Neural progenitor cell (in vitro differentiated cells): ENCODE results near the gene PAK6. TPM values are rescaled to one million over a fixed set of nuclear protein-coding genes. Genes with fewer than 3 reads are reported as not detected.

Source experiments
- DNase-seq: peaks from one replicate; pipeline ENCODE4 v3.0.0-alpha.2; 2016; ENCODE audit warnings: low spot score
- H2AFZ ChIP-seq: fragments of 200-600 bp; sonication (generic); replicated peaks from 2 replicates; pipeline ENCODE4 v1.6.1; 2016; ENCODE audit warnings: antibody characterized with exemption
- H3F3A ChIP-seq: fragments of 200-600 bp; sonication (generic); 2 replicates; pipeline ENCODE4 v1.6.1; 2016; ENCODE audit warnings: antibody characterized with exemption, low read depth
- H3K27ac ChIP-seq: fragments of 200-600 bp; sonication (generic); 2 replicates; pipeline ENCODE4 v1.5.1; 2016; ENCODE audit warnings: mild to moderate bottlenecking
- H3K27me3 ChIP-seq: fragments of 200-600 bp; sonication (generic); 2 replicates; pipeline ENCODE4 v1.6.1; 2016; ENCODE audit warnings: mild to moderate bottlenecking, moderate library complexity
- H3K36me3 ChIP-seq: fragments of 200-600 bp; sonication (generic); 2 replicates; pipeline ENCODE4 v1.5.1; 2016
- H3K4me1 ChIP-seq: fragments of 200-600 bp; sonication (generic); 2 replicates; pipeline ENCODE4 v1.6.1; 2016; ENCODE audit warnings: mixed run types
- H3K4me2 ChIP-seq: fragments of 200-600 bp; sonication (generic); 2 replicates; pipeline ENCODE4 v1.6.1; 2016
- H3K4me3 ChIP-seq: fragments of 200-600 bp; sonication (generic); 2 replicates; pipeline ENCODE4 v1.5.1; 2016
- H3K79me2 ChIP-seq: fragments of 200-600 bp; sonication (generic); 2 replicates; pipeline ENCODE4 v1.6.1; 2016; ENCODE audit warnings: low read depth
- H3K9ac ChIP-seq: fragments of 200-600 bp; sonication (generic); 2 replicates; pipeline ENCODE4 v1.6.1; 2016
- H3K9me3 ChIP-seq: fragments of 200-600 bp; sonication (generic); 2 replicates; pipeline ENCODE4 v1.5.1; 2016; ENCODE audit warnings: low read depth
- H4K20me1 ChIP-seq: fragments of 200-600 bp; sonication (generic); 2 replicates; pipeline ENCODE4 v1.6.1; 2016; ENCODE audit warnings: low read depth
- H3K27ac Mint-ChIP-seq: 3 replicates; pipeline ENCODE4 v1.8.0; 2021; ENCODE audit warnings: mixed read lengths
- H3K27me3 Mint-ChIP-seq: 2 replicates; pipeline ENCODE4 v1.8.0; 2022; ENCODE audit warnings: low read depth, mild to moderate bottlenecking, inconsistent platforms, moderate library complexity, mixed read lengths; ENCODE audit not compliant: insufficient read depth
- H3K36me3 Mint-ChIP-seq: 3 replicates; pipeline ENCODE4 v1.8.0; 2021; ENCODE audit warnings: mixed read lengths
- H3K4me1 Mint-ChIP-seq: 3 replicates; pipeline ENCODE4 v1.8.0; 2021; ENCODE audit warnings: mixed read lengths
- H3K4me3 Mint-ChIP-seq: 3 replicates; pipeline ENCODE4 v1.8.0; 2021; ENCODE audit warnings: mild to moderate bottlenecking, moderate library complexity, mixed read lengths
- H3K9me3 Mint-ChIP-seq: 3 replicates; pipeline ENCODE4 v1.8.0; 2020; ENCODE audit warnings: mixed read lengths
- CTCF ChIP-seq: fragments of 200-600 bp; sonication (generic); IDR thresholded peaks from 2 replicates; pipeline ENCODE4 v1.5.1; 2017; ENCODE audit warnings: antibody characterized with exemption, mild to moderate bottlenecking
- EZH2 ChIP-seq: fragments of 200-600 bp; sonication (generic); IDR thresholded peaks from 2 replicates; pipeline ENCODE4 v1.6.1; 2017; ENCODE audit warnings: antibody characterized with exemption, mild to moderate bottlenecking, moderate library complexity
- EZH2phosphoT487 ChIP-seq: fragments of 200-600 bp; sonication (generic); IDR thresholded peaks from 2 replicates; pipeline ENCODE4 v1.6.1; 2017; ENCODE audit warnings: antibody characterized with exemption
- total RNA-seq: library from RNA; depleted of rRNA; stranded (reverse); fragments of >200 nt; gene quantifications from 2 replicates; pipeline ENCODE4 v1.2.3, GENCODE V29; 2015; ENCODE audit warnings: low replicate concordance

Gene PAK6
- total RNA-seq, 1 donor from 2014 or later, result not detected

- Histone ChIP-seq H3K9ac (no peak overlapping the region), H3K9me3 (no peaks in the 10 kb centered on the region), H3K4me2 (no peak overlapping the region), H3K4me3 (no peak overlapping the region), H4K20me1 (no peaks in the 10 kb centered on the region), H3K27me3 (peaks cover 22% of the 10 kb centered on the region), H2AFZ (no peak overlapping the region), H3F3A (no peaks in the 10 kb centered on the region), H3K4me1 (no peaks in the 10 kb centered on the region), H3K27ac (no peak overlapping the region), H3K36me3 (no peaks in the 10 kb centered on the region), H3K79me2 (no peaks in the 10 kb centered on the region)
- no peak for TF ChIP-seq CTCF
- no peak for TF ChIP-seq EZH2phosphoT487
- TF ChIP-seq EZH2, result no peak
- Mint-ChIP-seq H3K36me3 (no peaks in the 10 kb centered on the region), H3K4me1 (peaks cover 21% of the 10 kb centered on the region), H3K9me3 (no peaks in the 10 kb centered on the region), H3K27ac (no peak overlapping the region), H3K4me3 (no peak overlapping the region), H3K27me3 (peaks cover 18% of the 10 kb centered on the region)
- DNase-seq, result no peak
Measured at GRCh38 chr15:40316931-40317330, 78.1 kb downstream of the PAK6 start.

GRCh38 chr15:40317580-40317979 lies 78.7 kb downstream of the PAK6 start:
- Histone ChIP-seq H4K20me1 (peaks cover 4% of the 10 kb centered on the region), H2AFZ (no peak overlapping the region), H3F3A (peaks cover 5% of the 10 kb centered on the region), H3K36me3 (no peaks in the 10 kb centered on the region), H3K9me3 (no peaks in the 10 kb centered on the region), H3K27me3 (peaks cover 24% of the 10 kb centered on the region), H3K79me2 (no peaks in the 10 kb centered on the region), H3K27ac (no peak overlapping the region), H3K4me3 (no peak overlapping the region), H3K9ac (no peak overlapping the region), H3K4me2 (no peak overlapping the region), H3K4me1 (peaks cover 3% of the 10 kb centered on the region)
- no peaks in the 10 kb centered on the region for H3K36me3 Mint-ChIP-seq
- no peaks in the 10 kb centered on the region for H3K9me3 Mint-ChIP-seq
- DNase-seq, result no peak
- no peak overlapping the region for H3K27ac Mint-ChIP-seq
- H3K27me3 Mint-ChIP-seq, result peaks cover 18% of the 10 kb centered on the region
- no peak overlapping the region for H3K4me3 Mint-ChIP-seq
- H3K4me1 Mint-ChIP-seq, result peaks cover 27% of the 10 kb centered on the region
- TF ChIP-seq CTCF (no peak), EZH2phosphoT487 (no peak), EZH2 (no peak)

- no peaks in the 10 kb centered on the region for H3K9me3 ChIP-seq
- TF ChIP-seq EZH2, result no peak
- TF ChIP-seq EZH2phosphoT487, result no peak
- TF ChIP-seq CTCF, result no peak
- H4K20me1 ChIP-seq, result peaks cover 18% of the 10 kb centered on the region
- no peak for DNase-seq
- no peaks in the 10 kb centered on the region for H3K79me2 ChIP-seq
- H3K4me3 Mint-ChIP-seq, result no peak overlapping the region
- no peak overlapping the region for H2AFZ ChIP-seq
- no peak overlapping the region for H3K27ac ChIP-seq
- H3K36me3 Mint-ChIP-seq, result peaks cover 5% of the 10 kb centered on the region
- H3K27ac Mint-ChIP-seq, result no peak overlapping the region
- H3K4me1 Mint-ChIP-seq, result peaks cover 32% of the 10 kb centered on the region
- H3K4me3 ChIP-seq, result no peak overlapping the region
- H3F3A ChIP-seq, result peaks cover 17% of the 10 kb centered on the region
- H3K36me3 ChIP-seq, result no peaks in the 10 kb centered on the region
- peaks cover 17% of the 10 kb centered on the region for H3K27me3 Mint-ChIP-seq
- peaks cover 46% of the 10 kb centered on the region for H3K27me3 ChIP-seq
- peaks cover 18% of the 10 kb centered on the region for H3K4me1 ChIP-seq
- no peak overlapping the region for H3K4me2 ChIP-seq
- H3K9me3 Mint-ChIP-seq, result no peaks in the 10 kb centered on the region
- H3K9ac ChIP-seq, result no peak overlapping the region
Measured at GRCh38 chr15:40320409-40320808, 81.5 kb downstream of the PAK6 start.
